Hepatocyte (in vitro differentiated cells): ENCODE data around the gene PRKCI.

Experiments used
- CTCF ChIP-seq: fragments of 200-600 bp; sonication (generic); IDR thresholded peaks from 2 replicates; pipeline ENCODE4 v1.5.1; 2016; ENCODE audit warnings: antibody characterized with exemption, mild to moderate bottlenecking; ENCODE audit not compliant: poor library complexity
- EZH2 ChIP-seq: fragments of 200-600 bp; sonication (generic); IDR thresholded peaks from 2 replicates; pipeline ENCODE4 v1.6.1; 2016; ENCODE audit warnings: antibody characterized with exemption, mild to moderate bottlenecking, borderline replicate concordance

- TF ChIP-seq CTCF (no peak), EZH2 (no peak)
These were observed 108.9 kb downstream of the PRKCI start for GRCh38 chr3:170331143-170331542.
